Measurements from ENCODE around the gene ANO7. TPM values are rescaled to one million over a fixed set of nuclear protein-coding genes. Genes with fewer than 3 reads are reported as not detected.

The ANO7 gene
- total RNA-seq, 1 donor from 2014 or later = 0.10 TPM

DNA sequence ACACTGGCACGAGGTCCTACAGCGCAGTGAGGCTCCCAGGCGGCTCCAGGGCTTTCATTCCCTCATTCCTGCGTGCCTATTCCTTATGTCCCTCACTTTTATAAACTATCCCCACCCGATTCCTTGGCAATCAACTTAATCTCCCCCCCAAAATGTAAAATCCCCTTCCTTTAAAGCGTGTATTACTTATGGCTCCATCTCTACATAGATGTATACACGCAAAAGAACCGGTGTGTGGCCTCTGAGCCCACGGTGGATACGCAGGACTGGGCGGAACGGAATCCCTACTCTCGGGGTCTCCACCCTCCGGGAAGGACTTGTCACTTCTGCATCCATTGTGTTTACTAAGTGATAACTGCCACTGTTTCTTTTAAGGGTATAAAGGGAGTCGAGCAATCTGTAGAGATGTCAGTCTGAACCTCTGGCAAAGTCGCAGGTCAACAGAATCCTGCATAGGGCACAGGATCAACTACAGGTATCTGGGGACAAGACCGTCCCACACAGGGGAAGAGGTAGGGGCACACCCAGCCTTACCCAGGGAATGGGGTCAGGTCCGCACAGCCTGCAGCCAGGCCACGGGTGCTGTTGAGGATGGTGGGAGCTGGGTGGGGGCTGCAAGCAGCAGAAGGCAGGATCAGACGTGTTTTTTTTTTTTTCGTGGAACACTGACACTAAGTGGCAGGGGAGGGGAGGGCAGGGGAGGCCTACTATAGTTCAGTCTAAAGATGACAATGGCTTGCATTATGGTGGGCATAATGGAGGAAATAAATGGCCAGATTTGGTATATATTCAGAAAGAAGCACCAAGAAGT is 84.9 kb downstream of the ANO7 start:
- no peak for DNase-seq

DNA sequence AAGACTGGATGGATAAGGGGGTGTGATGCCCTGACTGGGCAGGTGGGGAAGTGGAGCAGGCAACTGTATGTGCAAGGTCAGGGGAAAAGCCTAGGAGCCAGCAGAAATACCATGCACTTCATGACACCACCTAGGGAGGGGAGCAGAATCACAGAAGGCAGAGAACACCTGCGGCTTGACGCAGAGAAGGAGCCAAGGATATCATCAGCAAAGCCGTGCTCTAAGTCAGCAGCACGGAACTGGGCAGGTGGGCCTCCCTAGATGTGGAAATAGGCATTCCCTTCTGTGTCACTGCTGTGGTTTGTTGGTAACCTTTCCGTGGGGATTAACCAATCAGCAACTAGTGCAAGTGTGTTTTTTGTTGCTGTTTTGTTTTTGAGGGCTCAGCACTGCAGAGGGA is 85.7 kb downstream of the ANO7 start:
- no peak for DNase-seq

Other genes with a start within 250 kb of the ANO7 start
- 15.0 TPM for gene SNED1, start 190.1 kb upstream of the ANO7 start, total RNA-seq
- gene MTERF4, start 86.4 kb upstream of the ANO7 start, total RNA-seq = 70.9 TPM
- gene PASK, start 39.2 kb upstream of the ANO7 start, total RNA-seq = 5.0 TPM
- 34.9 TPM for gene PPP1R7, start 38.2 kb upstream of the ANO7 start, total RNA-seq
- 509 TPM for gene HDLBP, start 127.0 kb downstream of the ANO7 start, total RNA-seq
- 355 TPM for gene SEPTIN2, start 127.2 kb downstream of the ANO7 start, total RNA-seq
- gene FARP2, start 167.6 kb downstream of the ANO7 start, total RNA-seq = 46.5 TPM